MG63 (cell line): Measurements from ENCODE around the gene ZSWIM3. TPM values are rescaled to one million over a fixed set of nuclear protein-coding genes. Genes with fewer than 3 reads are reported as not detected.

Experiments
- DNase-seq: peaks from one replicate; pipeline ENCODE4 v3.0.0-alpha.2; 2020
- H3K27me3 ChIP-seq: fragments of 250-450 bp; sonication (Bioruptor Pico); 2 replicates; pipeline ENCODE4 v1.5.1; 2020; ENCODE audit warnings: mild to moderate bottlenecking, moderate library complexity
- H3K36me3 ChIP-seq: fragments of 250-450 bp; sonication (Bioruptor Pico); 2 replicates; pipeline ENCODE4 v1.5.1; 2020; ENCODE audit warnings: mild to moderate bottlenecking, moderate library complexity
- H3K4me3 ChIP-seq: fragments of 250-450 bp; sonication (Bioruptor Pico); 2 replicates; pipeline ENCODE4 v1.5.1; 2020; ENCODE audit warnings: mild to moderate bottlenecking, moderate library complexity
- H3K9me3 ChIP-seq: fragments of 250-450 bp; sonication (Bioruptor Pico); 2 replicates; pipeline ENCODE4 v1.5.1; 2020; ENCODE audit warnings: mild to moderate bottlenecking, moderate library complexity
- total RNA-seq: library from RNA; depleted of rRNA; stranded (reverse); fragments of >200 nt; shearing (Covaris generic); gene quantifications from 2 replicates; pipeline ENCODE4 v1.2.3, GENCODE V29; 2014; ENCODE audit warnings: low replicate concordance; rRNA removed

Gene ZSWIM3
- total RNA-seq, 1 experiment from 2014 or later, result 14.2 TPM

- H3K9me3 ChIP-seq, result no peaks in the 10 kb centered on the region
Measured at GRCh38 chr20:45925821-45926506, 68.5 kb downstream of the ZSWIM3 start.

GRCh38 chr20:45926731-45927070, 69.3 kb downstream of the ZSWIM3 start:
- no peak for DNase-seq
- Histone ChIP-seq H3K9me3 (no peaks in the 10 kb centered on the region), H3K4me3 (no peak overlapping the region), H3K36me3 (no peaks in the 10 kb centered on the region), H3K27me3 (no peaks in the 10 kb centered on the region)

More at GRCh38 chr20:45925821-45926506, 68.5 kb downstream of the ZSWIM3 start:
- Histone ChIP-seq H3K27me3 (no peaks in the 10 kb centered on the region), H3K4me3 (no peak overlapping the region), H3K36me3 (no peaks in the 10 kb centered on the region)
- DNase-seq, result no peak

GRCh38 chr20:45927071-45927878, 69.9 kb downstream of the ZSWIM3 start:
- no peaks in the 10 kb centered on the region; the same call in 1 of the 2 replicates for H3K36me3 ChIP-seq

More at GRCh38 chr20:45927071-45927878, 69.9 kb downstream of the ZSWIM3 start:
- Histone ChIP-seq H3K4me3 (no peak overlapping the region), H3K27me3 (no peaks in the 10 kb centered on the region), H3K9me3 (no peaks in the 10 kb centered on the region)
- no peak for DNase-seq

Other genes with a start within 250 kb of the ZSWIM3 start
- gene WFDC10A, start 227.9 kb upstream of the ZSWIM3 start, total RNA-seq, result not detected in 2 replicates
- gene WFDC9, start 226.3 kb upstream of the ZSWIM3 start, total RNA-seq, result not detected in 2 replicates
- gene WFDC11, start 187.4 kb upstream of the ZSWIM3 start, total RNA-seq, result not detected in 2 replicates
- gene WFDC13, start 155.6 kb upstream of the ZSWIM3 start, total RNA-seq, result not detected in 2 replicates
- gene WFDC10B, start 152.6 kb upstream of the ZSWIM3 start, total RNA-seq, result not detected in 2 replicates
- gene SPINT4, start 135.3 kb upstream of the ZSWIM3 start, total RNA-seq, result not detected in 2 replicates
- gene WFDC3, start 65.7 kb upstream of the ZSWIM3 start, total RNA-seq, result 0.59 TPM in 1 of 2 replicates, not detected in the other
- gene DNTTIP1, start 65.7 kb upstream of the ZSWIM3 start, total RNA-seq, result 50.3 and 70.0 TPM in 2 replicates
- 69.5 and 72.7 TPM in 2 replicates for gene UBE2C, start 45.0 kb upstream of the ZSWIM3 start, total RNA-seq
- not detected in 2 replicates for gene TNNC2, start 30.3 kb upstream of the ZSWIM3 start, total RNA-seq
- 55.6 and 74.9 TPM in 2 replicates for gene SNX21, start 23.8 kb upstream of the ZSWIM3 start, total RNA-seq
- 39.6 and 46.9 TPM in 2 replicates for gene ACOT8, start 222 bp upstream of the ZSWIM3 start, total RNA-seq
- gene ZSWIM1, start 23.6 kb downstream of the ZSWIM3 start, total RNA-seq, result 5.7 and 8.5 TPM in 2 replicates
- gene SPATA25, start 30.0 kb downstream of the ZSWIM3 start, total RNA-seq, result not detected in 2 replicates
- 0.39 TPM in 1 of 2 replicates, not detected in the other for gene NEURL2, start 33.6 kb downstream of the ZSWIM3 start, total RNA-seq
- gene CTSA, start 33.7 kb downstream of the ZSWIM3 start, total RNA-seq, result 17.8 and 27.9 TPM in 2 replicates
- gene PLTP, start 54.5 kb downstream of the ZSWIM3 start, total RNA-seq, result 46.8 and 70.1 TPM in 2 replicates
- gene PCIF1, start 77.1 kb downstream of the ZSWIM3 start, total RNA-seq, result 10.5 and 12.1 TPM in 2 replicates
- gene ZNF335, start 114.6 kb downstream of the ZSWIM3 start, total RNA-seq, result 8.7 and 9.5 TPM in 2 replicates
- gene MMP9, start 151.3 kb downstream of the ZSWIM3 start, total RNA-seq, result 0.07 TPM in 1 of 2 replicates, not detected in the other
- 0.15 and 0.72 TPM in 2 replicates for gene SLC12A5, start 171.6 kb downstream of the ZSWIM3 start, total RNA-seq
- 9.2 and 24.9 TPM in 2 replicates for gene NCOA5, start 232.3 kb downstream of the ZSWIM3 start, total RNA-seq